Uterus (tissue), 4 donors: ENCODE measurements around the gene TBRG4. TPM values are rescaled to one million over a fixed set of nuclear protein-coding genes. Genes with fewer than 3 reads are reported as not detected.

Experiments
- DNase-seq, 2 donors: peaks; one replicate each; pipeline ENCODE4 v3.0.0-alpha.2; 2019 to 2020
- H3K27ac ChIP-seq, 2 donors: fragments of 200-600 bp; sonication (generic); 1 replicate in 1 of 2; 2 replicates in 1 of 2; pipeline ENCODE4 v1.5.1; 2016 to 2018
- H3K27me3 ChIP-seq, 2 donors: fragments of 200-600 bp; sonication (generic); one replicate each; pipeline ENCODE4 v1.5.1; 2018 to 2019; ENCODE audit warnings: control low read depth in 1 of 2
- H3K36me3 ChIP-seq, 2 donors: fragments of 200-600 bp; sonication (generic); one replicate each; pipeline ENCODE4 v1.5.1; 2019; ENCODE audit warnings: control low read depth in 1 of 2
- H3K4me1 ChIP-seq, 2 donors: fragments of 200-600 bp; sonication (generic); one replicate each; pipeline ENCODE4 v1.5.1; 2018 to 2019; ENCODE audit warnings: control low read depth in 1 of 2
- H3K4me3 ChIP-seq, 2 donors: fragments of 200-600 bp; sonication (generic); 1 replicate in 1 of 2; 2 replicates in 1 of 2; pipeline ENCODE4 v1.5.1; 2018 to 2019; ENCODE audit warnings: mild to moderate bottlenecking in 1 of 2
- H3K9me3 ChIP-seq, 2 donors: fragments of 200-600 bp; sonication (generic); one replicate each; pipeline ENCODE4 v1.5.1; 2019; ENCODE audit warnings: control low read depth in 1 of 2
- POLR2A ChIP-seq, 2 donors: fragments of 450-650 bp; IDR thresholded peaks; one replicate each; pipeline ENCODE4 v1.6.1; 2016; ENCODE audit warnings: antibody characterized with exemption in 2 of 2, mild to moderate bottlenecking in 1 of 2, moderate library complexity in 1 of 2
- intact Hi-C: fragments of 100-400 bp; cut with DNase I; formaldehyde crosslinking; loops from one replicate; pipeline ENCODE4 v1.15.1; 2023; ENCODE audit warnings: low total_unique reads
- total RNA-seq, 4 donors: library from RNA; depleted of rRNA in 3 of 4; stranded (reverse); fragments of >200 nt in 3 of 4; gene quantifications; one replicate each; pipeline versions ENCODE4 v1.1.0 to v1.2.4, GENCODE V29; 2014 to 2023
- TF ChIP-seq, protein P1 (sequence below), 4 experiments: fragments of 200-600 bp in 2 of 4; fragments of 450-650 bp in 2 of 4; sonication (generic) in 2 of 4; IDR thresholded peaks; one replicate each; pipeline ENCODE4 v1.5.1; 2016 to 2019; ENCODE audit warnings: antibody characterized with exemption in 4 of 4, mild to moderate bottlenecking in 2 of 4, moderate library complexity in 1 of 4
- donor health status: DM: yes; HTN: yes; CAD: no.

The TBRG4 gene
- total RNA-seq, 4 donors from 2014 or later = 7.4 to 51.2 (median 42.5) TPM

- no peak overlapping the region for H3K4me3 ChIP-seq
- TF ChIP-seq, protein P1, sequence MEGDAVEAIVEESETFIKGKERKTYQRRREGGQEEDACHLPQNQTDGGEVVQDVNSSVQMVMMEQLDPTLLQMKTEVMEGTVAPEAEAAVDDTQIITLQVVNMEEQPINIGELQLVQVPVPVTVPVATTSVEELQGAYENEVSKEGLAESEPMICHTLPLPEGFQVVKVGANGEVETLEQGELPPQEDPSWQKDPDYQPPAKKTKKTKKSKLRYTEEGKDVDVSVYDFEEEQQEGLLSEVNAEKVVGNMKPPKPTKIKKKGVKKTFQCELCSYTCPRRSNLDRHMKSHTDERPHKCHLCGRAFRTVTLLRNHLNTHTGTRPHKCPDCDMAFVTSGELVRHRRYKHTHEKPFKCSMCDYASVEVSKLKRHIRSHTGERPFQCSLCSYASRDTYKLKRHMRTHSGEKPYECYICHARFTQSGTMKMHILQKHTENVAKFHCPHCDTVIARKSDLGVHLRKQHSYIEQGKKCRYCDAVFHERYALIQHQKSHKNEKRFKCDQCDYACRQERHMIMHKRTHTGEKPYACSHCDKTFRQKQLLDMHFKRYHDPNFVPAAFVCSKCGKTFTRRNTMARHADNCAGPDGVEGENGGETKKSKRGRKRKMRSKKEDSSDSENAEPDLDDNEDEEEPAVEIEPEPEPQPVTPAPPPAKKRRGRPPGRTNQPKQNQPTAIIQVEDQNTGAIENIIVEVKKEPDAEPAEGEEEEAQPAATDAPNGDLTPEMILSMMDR (IDR thresholded peaks at IDR 0.05) = no peak
- no peak for TF ChIP-seq POLR2A (IDR thresholded peaks at IDR 0.05)
- intact Hi-C loops = no loop called here
- no peak overlapping the region for H3K27ac ChIP-seq
- H3K9me3 ChIP-seq = no peaks in the 10 kb centered on the region
- no peaks in the 10 kb centered on the region for H3K36me3 ChIP-seq
- no peaks in the 10 kb centered on the region for H3K4me1 ChIP-seq
- H3K27me3 ChIP-seq = no peaks in the 10 kb centered on the region
- no peak for DNase-seq
These were observed 29.9 kb downstream of the TBRG4 start for GRCh38 chr7:45081670-45081974.

DNA sequence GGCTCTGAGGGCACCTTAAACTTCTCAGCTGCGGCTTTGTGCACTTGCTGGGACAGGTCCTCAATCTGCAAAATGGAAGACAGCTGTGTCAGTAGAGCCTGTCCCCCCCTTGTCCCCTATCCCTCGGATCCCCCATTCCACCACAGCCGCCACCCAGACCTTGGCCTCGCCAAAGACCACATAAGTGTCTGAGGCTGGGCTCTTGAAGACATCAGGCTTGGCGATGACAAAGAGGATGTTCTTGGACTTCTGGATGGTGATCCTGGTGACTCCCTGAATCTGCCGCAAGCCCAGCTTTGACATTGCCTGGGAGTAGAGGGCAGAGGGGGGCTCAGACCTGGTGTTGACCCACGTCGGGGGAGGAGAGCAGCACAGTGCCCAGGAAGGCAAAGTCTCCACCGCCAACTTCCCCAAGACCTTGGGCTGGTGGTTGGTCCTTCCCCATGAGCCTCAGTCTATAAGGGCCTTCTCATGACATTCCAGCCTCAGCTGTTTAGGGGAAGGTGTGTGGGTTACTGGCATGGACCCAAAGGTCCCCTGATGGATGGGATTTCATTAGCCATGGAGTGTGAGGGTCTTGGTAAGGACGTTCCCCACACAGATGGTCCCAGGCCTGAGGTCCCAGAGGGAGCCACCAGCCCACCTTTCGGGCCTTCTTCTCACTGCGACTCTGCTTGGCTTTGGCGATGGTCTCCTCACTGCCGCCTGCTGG is 30.4 kb downstream of the TBRG4 start:
- Histone ChIP-seq H3K36me3 (no peaks in the 10 kb centered on the region), H3K27me3 (no peaks in the 10 kb centered on the region), H3K9me3 (no peaks in the 10 kb centered on the region), H3K4me1 (no peaks in the 10 kb centered on the region), H3K27ac (no peak overlapping the region), H3K4me3 (no peak overlapping the region)
- TF ChIP-seq, protein P1 (IDR thresholded peaks at IDR 0.05) = no peak
- no peak for TF ChIP-seq POLR2A (IDR thresholded peaks at IDR 0.05)
- no peak for DNase-seq
- intact Hi-C loops = no loop called here

- no peak overlapping the region for H3K27ac ChIP-seq
- H3K9me3 ChIP-seq = no peaks in the 10 kb centered on the region
- no peaks in the 10 kb centered on the region for H3K4me1 ChIP-seq
- no peaks in the 10 kb centered on the region for H3K27me3 ChIP-seq
- intact Hi-C loops = no loop called here
- H3K36me3 ChIP-seq = no peaks in the 10 kb centered on the region
- no peak overlapping the region for H3K4me3 ChIP-seq
- TF ChIP-seq POLR2A (IDR thresholded peaks at IDR 0.05) = no peak
- TF ChIP-seq, protein P1 (IDR thresholded peaks at IDR 0.05) = no peak
- no peak for DNase-seq
These were observed 31.1 kb downstream of the TBRG4 start for GRCh38 chr7:45080265-45080957.

DNA sequence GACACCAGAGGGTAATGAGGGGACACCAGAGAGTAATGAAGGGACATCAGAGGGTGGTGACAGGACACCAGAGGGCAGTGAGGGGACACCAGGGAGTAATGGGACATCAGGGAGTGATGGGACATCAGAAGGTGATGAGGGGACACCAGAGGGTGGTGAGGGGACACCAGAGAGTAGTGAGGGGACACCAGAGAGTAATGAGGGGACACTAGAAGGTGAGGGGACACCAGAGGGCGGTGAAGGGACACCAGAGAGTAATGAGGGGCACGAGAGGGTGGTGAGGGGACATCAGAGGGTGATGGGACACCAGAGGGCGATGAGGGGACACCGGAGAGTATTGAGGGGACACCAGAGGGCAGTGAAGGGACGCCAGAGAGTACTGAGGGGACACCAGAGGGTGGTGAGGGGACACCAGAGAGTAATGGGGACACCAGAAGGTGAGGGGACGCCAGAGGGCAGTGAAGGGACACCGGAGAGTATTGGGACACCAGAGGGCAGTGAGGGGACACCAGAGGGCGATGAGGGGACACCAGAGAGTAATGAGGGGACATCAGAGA is 33.3 kb downstream of the TBRG4 start:
- no peaks in the 10 kb centered on the region for H3K36me3 ChIP-seq
- no peaks in the 10 kb centered on the region for H3K9me3 ChIP-seq
- no peaks in the 10 kb centered on the region for H3K4me1 ChIP-seq
- no peak for DNase-seq
- no peak overlapping the region for H3K4me3 ChIP-seq
- intact Hi-C loops = no loop called here
- H3K27me3 ChIP-seq = no peaks in the 10 kb centered on the region
- TF ChIP-seq, protein P1 (IDR thresholded peaks at IDR 0.05) = no peak
- TF ChIP-seq POLR2A (IDR thresholded peaks at IDR 0.05) = no peak
- no peak overlapping the region for H3K27ac ChIP-seq

DNA sequence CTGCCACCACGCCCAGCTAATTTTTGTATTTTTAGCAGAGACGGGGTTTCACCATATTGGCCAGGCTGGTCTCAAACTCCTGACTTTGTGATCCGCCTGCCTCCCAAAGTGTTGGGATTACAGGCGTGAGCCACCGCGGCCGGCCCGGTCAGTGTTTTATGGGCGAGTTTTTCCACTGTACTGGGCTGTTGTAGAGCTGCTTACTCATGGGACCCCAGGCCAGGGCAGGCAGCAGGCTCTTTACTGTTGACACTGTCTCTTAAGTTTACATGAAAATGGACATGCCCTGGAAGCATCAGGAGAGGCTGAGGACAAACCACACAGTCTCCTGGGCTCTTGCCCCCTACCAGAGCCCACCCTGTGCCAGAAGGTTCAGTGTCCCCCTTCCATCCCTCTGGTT is 33.9 kb downstream of the TBRG4 start:
- H3K36me3 ChIP-seq = no peaks in the 10 kb centered on the region
- no peak for TF ChIP-seq POLR2A (IDR thresholded peaks at IDR 0.05)
- no peaks in the 10 kb centered on the region for H3K9me3 ChIP-seq
- intact Hi-C loops = no loop called here
- DNase-seq = no peak
- H3K27ac ChIP-seq = no peak overlapping the region
- H3K27me3 ChIP-seq = no peaks in the 10 kb centered on the region
- no peak overlapping the region for H3K4me3 ChIP-seq
- H3K4me1 ChIP-seq = no peaks in the 10 kb centered on the region
